ENCODE data around the gene DAPK3. TPM values are rescaled to one million over a fixed set of nuclear protein-coding genes. Genes with fewer than 3 reads are reported as not detected.

Gene DAPK3
- total and polyA plus RNA-seq, 8 donors = 20.6 to 61.4 (median 30.4) TPM

DNA sequence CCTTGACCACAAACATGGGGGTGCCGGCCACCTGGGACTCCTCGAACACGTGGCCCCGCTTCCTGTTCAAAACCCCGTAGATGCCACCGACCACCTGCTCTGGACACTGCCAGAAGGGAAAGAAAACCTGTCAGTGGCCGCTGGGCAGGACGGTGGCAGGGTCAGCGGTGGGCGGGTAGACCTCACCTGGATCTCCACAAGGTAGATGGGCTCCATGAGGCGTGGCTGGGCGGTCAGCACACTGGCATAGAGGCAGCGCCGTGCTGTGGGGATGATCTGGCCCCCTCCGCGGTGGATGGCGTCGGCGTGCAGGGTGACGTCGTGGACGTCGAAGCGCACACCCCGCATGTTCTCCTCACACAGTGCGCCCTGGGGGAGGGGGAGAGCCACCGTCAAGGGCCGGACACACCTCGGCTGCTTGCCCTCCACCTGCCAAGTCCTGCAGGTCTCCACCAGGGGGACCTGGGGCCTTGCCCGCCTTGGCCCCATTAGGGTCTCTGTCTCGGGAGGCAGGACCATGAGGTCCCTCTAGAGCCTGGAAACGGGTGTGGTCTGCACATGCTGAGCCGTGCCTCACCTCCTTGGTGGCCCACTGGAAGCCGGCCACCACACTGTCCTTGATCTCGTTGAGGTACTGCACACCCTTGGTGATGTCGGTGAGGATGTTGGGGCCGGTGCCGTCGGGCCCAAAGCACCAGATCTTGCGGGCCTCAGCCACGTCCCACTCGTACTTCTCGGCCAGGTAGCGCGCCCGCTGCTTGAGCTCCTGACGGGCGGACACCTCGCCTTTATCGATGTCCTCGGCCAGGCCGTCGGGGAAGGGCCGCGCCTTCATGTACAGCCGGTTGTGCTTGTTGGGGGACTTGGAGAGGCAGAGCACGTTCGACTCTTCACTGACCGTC lies 6.6 kb upstream of the DAPK3 start:
- WGBS, 2 donors = 89 to 90% methylated on average over 57 to 59 of the region's 59 CpGs
- peaks cover 0 to 2% (median 0%) of the 10 kb centered on the region in 3 donors for H3K4me1 ChIP-seq
- no peak overlapping the region for H3K4me3 ChIP-seq
- DNase-seq (peak in 5 of 6 donors; percentile 24 to 80 (median 50)), FAIRE-seq (no peak), ATAC-seq (peak in 1 of 4 donors; percentile 0)
- peaks cover 36 to 76% (median 72%) of the 10 kb centered on the region in 3 donors for H3K36me3 ChIP-seq
- no peak overlapping the region for H3K27ac ChIP-seq
- no peaks in the 10 kb centered on the region for H3K9me3 ChIP-seq
- intact Hi-C loops (cut with DNase I) = no loop called here
- TF ChIP-seq, protein P1, sequence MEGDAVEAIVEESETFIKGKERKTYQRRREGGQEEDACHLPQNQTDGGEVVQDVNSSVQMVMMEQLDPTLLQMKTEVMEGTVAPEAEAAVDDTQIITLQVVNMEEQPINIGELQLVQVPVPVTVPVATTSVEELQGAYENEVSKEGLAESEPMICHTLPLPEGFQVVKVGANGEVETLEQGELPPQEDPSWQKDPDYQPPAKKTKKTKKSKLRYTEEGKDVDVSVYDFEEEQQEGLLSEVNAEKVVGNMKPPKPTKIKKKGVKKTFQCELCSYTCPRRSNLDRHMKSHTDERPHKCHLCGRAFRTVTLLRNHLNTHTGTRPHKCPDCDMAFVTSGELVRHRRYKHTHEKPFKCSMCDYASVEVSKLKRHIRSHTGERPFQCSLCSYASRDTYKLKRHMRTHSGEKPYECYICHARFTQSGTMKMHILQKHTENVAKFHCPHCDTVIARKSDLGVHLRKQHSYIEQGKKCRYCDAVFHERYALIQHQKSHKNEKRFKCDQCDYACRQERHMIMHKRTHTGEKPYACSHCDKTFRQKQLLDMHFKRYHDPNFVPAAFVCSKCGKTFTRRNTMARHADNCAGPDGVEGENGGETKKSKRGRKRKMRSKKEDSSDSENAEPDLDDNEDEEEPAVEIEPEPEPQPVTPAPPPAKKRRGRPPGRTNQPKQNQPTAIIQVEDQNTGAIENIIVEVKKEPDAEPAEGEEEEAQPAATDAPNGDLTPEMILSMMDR (IDR thresholded peaks at IDR 0.05) = no peak
- H3K27me3 ChIP-seq = no peaks in the 10 kb centered on the region

DNA sequence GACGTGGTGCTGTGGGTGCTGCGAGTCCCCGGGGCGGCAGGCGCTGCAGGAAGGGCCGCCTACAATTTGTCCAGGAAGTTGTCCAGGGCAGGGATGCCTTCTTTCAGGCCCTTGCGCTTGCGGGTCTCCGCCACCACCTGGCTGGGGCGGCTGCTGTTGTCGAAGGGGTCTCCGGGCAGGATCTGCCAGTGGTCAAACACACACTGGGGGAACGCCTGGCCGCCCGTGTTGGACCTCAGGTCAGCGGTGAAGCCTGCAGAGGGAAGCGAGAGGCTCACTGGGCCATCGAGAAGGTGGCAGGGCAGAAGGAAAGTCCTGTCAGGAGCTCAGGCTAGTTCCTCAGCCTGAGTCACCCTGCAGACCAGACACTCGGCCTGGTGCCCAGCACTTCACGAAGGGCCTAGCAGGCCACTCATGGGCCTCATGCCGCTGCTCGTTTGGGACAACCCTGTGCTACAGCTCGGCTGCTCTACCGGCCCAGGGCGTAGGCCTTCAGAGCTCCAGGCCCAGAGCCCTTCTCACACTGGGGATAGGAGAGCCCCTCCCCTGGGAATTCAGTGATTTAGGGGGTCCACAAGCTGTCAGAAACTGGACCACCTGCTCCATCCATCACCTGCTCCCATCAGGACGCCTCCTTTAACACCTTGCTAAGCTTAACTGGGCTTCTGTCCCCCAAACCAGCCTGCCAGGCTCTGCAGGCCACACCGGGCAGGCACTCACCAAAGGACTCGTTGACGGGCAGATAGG lies 5.8 kb upstream of the DAPK3 start:
- H3K36me3 ChIP-seq = peaks cover 33 to 67% (median 63%) of the 10 kb centered on the region in 3 donors
- intact Hi-C loops (cut with DNase I) = no loop called here
- FAIRE-seq (no peak), ATAC-seq (peak in 1 of 4 donors; percentile 28), DNase-seq (peak in 3 of 6 donors; percentile 45 to 87 (median 63))
- H3K9me3 ChIP-seq = no peaks in the 10 kb centered on the region
- no peak overlapping the region for H3K27ac ChIP-seq
- no peak overlapping the region for H3K4me3 ChIP-seq
- H3K27me3 ChIP-seq = no peaks in the 10 kb centered on the region
- TF ChIP-seq, protein P1 (IDR thresholded peaks at IDR 0.05) = no peak
- 90 to 92% methylated on average over 29 of the region's 29 CpGs for WGBS, 2 donors
- no peaks in the 10 kb centered on the region for H3K4me1 ChIP-seq

DNA sequence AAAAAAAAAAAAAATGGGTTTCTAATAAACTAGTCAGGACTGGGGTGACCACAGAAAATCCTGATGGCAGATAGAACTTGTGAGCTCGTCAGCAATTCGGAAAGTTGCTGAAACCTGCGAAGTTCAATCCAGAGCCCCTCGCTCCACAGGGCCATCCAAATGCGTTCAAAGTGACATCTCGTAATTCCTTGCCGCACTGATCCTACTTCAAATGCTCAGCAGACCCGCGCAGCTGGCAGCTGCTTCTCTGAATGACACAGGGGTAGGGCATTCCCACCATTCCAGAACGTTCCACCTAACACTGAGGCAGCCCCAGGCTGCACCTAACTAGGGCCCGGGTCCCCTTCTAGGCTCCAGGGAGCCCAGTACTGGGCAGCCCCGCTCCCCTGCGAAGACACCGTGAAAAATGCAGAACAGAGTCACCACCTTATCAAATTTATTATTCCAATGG lies 4.8 kb upstream of the DAPK3 start:
- no peaks in the 10 kb centered on the region for H3K4me1 ChIP-seq
- WGBS, 2 donors = 83 to 87% methylated on average over 14 of the region's 14 CpGs
- H3K36me3 ChIP-seq = peaks cover 24 to 57% (median 53%) of the 10 kb centered on the region in 3 donors

DNA sequence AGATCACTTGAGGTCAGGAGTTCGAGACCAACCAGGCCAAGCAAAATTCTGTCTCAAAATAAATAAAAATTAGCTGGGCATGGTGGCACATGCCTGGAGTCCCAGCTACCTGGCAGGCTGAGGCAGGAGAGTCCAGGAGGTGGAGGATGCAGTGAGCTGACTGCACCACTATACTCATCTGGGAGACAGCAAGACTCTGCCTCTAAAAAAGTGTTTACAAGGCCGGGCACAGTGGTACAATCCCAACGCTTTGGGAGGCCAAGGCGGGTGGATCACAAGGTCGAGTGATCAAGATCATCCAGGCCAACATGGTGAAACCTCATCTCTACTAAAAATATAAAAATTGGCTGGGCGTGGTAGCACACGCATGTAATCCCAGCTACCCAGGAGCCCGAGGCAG lies 4.2 kb upstream of the DAPK3 start:
- Histone ChIP-seq H3K27me3 (no peaks in the 10 kb centered on the region), H3K4me1 (no peaks in the 10 kb centered on the region), H3K27ac (no peak overlapping the region), H3K4me3 (no peak overlapping the region), H3K36me3 (peaks cover 20 to 52% (median 48%) of the 10 kb centered on the region in 3 donors), H3K9me3 (no peaks in the 10 kb centered on the region)
- WGBS, 2 donors = 85 to 88% methylated on average over 8 of the region's 8 CpGs
- no peak for ATAC-seq
- DNase-seq = no peak
- intact Hi-C loops (cut with DNase I) = no loop called here
- TF ChIP-seq, protein P1 (IDR thresholded peaks at IDR 0.05) = no peak
- FAIRE-seq = no peak

More for the DNA sequence above, 4.8 kb upstream of the DAPK3 start:
- Histone ChIP-seq H3K27ac (no peak overlapping the region), H3K27me3 (no peaks in the 10 kb centered on the region), H3K9me3 (no peaks in the 10 kb centered on the region), H3K4me3 (no peak overlapping the region)
- DNase-seq = peak in 1 of 6 donors; percentile 32
- intact Hi-C loops (cut with DNase I) = no loop called here
- FAIRE-seq = no peak
- TF ChIP-seq, protein P1 (IDR thresholded peaks at IDR 0.05) = no peak
- no peak for ATAC-seq
